Posterior cingulate gyrus (tissue), 11 donors: ENCODE results near the gene MFAP3.
A peak's percentile ranks its signal among the peaks of the same experiment; 100 is the strongest.

ENCODE experiments used
- DNase-seq, 10 donors: peaks; one replicate each; pipeline versions ENCODE4 v3.0.0 to v3.0.0-alpha.2; 2020 to 2021; ENCODE audit warnings: mixed read lengths in 3 of 10
- intact Hi-C: fragments of 100-400 bp; cut with DNase I; formaldehyde crosslinking; loops from one replicate; pipeline ENCODE4 v1.15.1; 2023

Gene MFAP3

GRCh38 chr5:154086641-154087040 lies 47.9 kb downstream of the MFAP3 start:
- peak in 1 of 10 donors; percentile 66 for DNase-seq
- intact Hi-C loops = loop anchor here (10.0 kb wide), 1 partner anchor 102 kb away; no protein-coding TSS in a partner anchor

- intact Hi-C loops = loop anchor here (10.0 kb wide), 1 partner anchor 102 kb away; no protein-coding TSS in a partner anchor
- DNase-seq = peak in 3 of 10 donors; percentile 13 to 25 (median 20)
Measured at GRCh38 chr5:154087260-154087659, 48.5 kb downstream of the MFAP3 start.

DNA sequence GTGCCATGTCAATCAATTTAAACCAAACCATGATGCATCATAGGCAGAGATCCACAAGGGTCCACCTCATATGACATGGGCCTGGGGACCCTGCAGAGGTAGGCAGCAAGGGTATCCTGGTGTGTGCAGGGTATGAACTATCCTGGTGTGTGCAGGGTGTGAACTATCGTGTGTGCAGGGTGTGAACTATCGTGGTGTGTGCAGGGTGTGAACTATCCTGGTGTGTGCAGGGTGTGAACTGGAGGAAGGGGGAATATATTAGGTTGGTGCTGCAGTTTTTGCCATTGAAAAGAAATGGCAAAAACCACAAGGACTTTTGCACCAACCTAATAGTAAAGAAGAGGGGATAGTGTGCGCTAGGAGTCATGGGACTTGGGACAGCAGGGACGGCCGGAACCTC lies 50.0 kb downstream of the MFAP3 start:
- no peak for DNase-seq
- intact Hi-C loops = loop anchor here (10.0 kb wide), 1 partner anchor 104 kb away; no protein-coding TSS in a partner anchor

DNA sequence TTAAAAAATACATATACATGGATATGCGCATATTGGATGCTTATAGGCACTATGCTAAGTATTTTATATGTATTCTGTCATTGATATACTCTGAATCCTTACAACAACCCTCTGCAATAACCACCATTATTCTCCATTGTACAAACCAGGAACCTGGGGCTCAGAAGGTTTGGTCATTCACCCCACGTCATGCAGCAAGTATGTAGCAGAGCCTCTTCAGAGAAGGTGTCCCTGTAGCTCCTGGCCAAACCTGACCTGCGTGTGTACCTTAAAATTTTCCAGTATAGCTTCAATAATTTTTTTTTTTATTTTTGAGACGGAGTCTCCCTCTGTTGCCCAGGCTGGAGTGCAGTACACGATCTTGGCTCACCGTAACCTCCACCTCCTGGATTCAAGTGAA lies 51.9 kb downstream of the MFAP3 start:
- no peak for DNase-seq
- intact Hi-C loops = no loop called here

DNA sequence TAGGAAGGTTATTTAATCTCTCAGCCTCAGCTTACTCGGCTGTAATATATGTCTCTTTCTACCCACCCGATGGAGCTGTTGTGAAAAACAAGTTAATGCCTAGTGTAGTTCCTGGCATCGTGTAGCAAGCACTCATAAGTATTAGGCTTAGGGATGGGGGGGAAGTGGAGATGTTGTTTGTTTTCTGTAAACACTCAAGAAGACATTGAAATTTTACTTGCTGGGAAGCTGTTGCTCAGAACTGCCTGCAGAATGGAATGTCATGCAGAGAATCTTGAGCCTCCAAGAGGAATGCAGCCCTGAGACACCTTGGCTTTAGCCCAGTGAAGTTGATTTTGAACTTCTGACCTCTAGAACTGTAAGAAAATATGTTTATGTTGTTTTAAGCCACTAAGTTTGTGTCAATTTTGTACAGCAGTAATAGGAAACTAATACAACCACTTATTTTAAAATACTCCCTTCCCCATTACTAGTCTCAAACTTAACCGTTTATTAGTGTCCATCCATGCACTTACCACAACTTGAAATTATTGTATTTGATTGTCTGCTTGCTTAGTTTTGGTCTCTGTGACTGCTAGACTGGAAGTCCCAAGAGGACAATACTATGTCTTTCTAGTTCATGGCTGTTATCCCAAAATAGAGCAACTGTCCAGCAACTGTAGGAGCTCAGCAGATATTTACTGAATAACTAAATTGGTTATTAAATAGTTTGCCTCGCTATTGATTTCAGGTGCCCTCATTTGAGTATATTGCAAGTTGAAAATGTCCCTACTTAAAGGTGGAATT lies 53.8 kb downstream of the MFAP3 start:
- no peak for DNase-seq
- intact Hi-C loops = no loop called here

DNA sequence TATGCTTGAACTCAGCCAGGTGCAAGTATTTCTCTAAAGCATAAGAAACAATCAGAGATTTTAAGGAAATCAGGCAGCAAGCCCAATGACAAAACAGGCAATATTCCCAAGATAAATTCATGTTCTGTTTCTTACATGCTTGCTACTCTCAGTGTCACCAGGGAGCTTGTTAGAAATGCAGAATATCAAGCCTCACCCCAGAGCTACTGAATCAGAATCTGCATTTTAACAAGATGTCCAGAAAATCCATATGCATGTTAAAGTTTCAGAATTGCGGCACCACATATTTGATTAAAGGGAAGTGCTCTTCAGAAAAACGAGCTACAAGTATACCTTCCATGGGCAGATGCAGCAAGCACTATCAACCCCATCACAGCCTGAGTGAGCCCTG lies 54.4 kb downstream of the MFAP3 start:
- DNase-seq = no peak
- intact Hi-C loops = no loop called here

- intact Hi-C loops = no loop called here
- DNase-seq = no peak
Measured at GRCh38 chr5:154095904-154096303, 57.1 kb downstream of the MFAP3 start.

DNA sequence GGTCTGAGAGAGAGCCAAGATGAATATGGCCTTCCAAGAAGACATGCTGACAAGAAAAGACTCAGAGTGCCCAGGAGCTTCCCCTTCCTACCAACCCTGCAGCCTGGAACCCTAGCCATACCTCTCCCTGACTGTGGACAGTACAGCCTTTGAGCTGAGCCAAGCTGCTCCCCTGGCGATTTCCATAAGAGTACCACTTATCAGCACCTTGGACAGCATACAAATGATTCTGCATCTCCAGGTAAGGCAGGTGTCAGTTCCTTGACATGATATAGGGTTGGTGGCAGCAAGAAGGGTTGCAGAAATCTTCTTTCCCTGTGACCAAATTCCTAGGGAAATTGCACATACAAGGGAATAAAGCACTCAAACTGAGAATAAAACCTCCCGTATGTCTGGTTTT lies 58.3 kb downstream of the MFAP3 start:
- intact Hi-C loops = no loop called here
- no peak for DNase-seq

DNA sequence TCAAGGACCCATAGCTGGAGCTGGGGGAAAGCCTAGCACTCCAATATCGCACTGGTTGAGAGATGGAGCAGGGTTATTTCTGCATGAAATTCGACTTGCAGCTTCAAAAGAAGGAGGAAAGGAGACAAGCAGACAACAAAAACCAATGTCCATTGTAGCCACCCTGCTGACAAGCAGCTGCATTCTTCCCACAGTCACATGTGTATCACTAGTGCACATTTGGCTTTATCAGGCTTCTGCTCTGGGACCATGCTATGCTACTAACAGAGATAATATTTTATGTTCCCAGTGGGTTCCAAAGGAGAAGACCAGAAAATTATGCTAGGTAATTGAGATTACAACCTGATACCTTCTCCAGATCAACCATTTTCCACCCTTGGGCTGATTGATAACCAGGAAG lies 59.7 kb downstream of the MFAP3 start:
- DNase-seq = no peak
- intact Hi-C loops = no loop called here

- no peak for DNase-seq
- intact Hi-C loops = no loop called here
Measured at GRCh38 chr5:154101184-154101583, 62.4 kb downstream of the MFAP3 start.

DNA sequence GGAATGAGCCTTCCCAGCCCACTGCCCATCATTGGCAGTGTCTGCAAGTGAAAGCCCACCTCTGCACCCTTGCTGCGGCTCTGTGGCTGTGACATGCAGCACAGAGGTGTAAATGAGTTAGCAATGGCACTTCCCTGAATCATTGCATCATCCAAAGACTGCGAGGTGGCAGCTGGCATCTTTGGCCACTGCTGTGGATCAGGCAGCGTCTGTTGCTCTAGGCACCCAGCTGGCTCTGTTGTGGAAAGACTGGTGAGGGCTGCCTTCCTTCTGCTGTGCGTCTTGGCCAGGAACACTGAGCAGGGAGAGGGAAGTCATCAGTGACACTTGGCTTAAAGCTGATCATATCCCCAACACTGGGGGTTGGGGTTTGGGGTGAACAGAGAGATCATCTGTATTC lies 64.5 kb downstream of the MFAP3 start:
- intact Hi-C loops = no loop called here
- peak in 8 of 10 donors; percentile 28 to 92 (median 43) for DNase-seq
